Calu3 (cell line): ENCODE data around the gene UCP2. TPM values are rescaled to one million over a fixed set of nuclear protein-coding genes. Genes with fewer than 3 reads are reported as not detected.

Experiments used
- BruUV-seq: library from RNA; stranded (reverse); fragments of 400-500 nt; replicated peaks from 2 replicates; lab custom pipeline; 2021; lab: Mats Ljungman, UMichigan
- CTCF ChIA-PET: fragments of 300-600 bp; sonication (Branson Sonifier 250); formaldehyde crosslinking; loops from one replicate; lab custom pipeline; 2022; ENCODE audit warnings: antibody characterized with exemption; lab: Charles Lee
- DNase-seq: peaks from one replicate; pipeline ENCODE4 v3.0.0; 2022
- H3K27ac Mint-ChIP-seq: one replicate; pipeline ENCODE4 v1.8.0; 2022; ENCODE audit warnings: mixed read lengths; ENCODE audit not compliant: unreplicated experiment
- H3K27me3 Mint-ChIP-seq: one replicate; pipeline ENCODE4 v1.8.0; 2022; ENCODE audit warnings: mixed read lengths; ENCODE audit not compliant: unreplicated experiment
- H3K36me3 Mint-ChIP-seq: one replicate; pipeline ENCODE4 v1.8.0; 2022; ENCODE audit warnings: mild to moderate bottlenecking, moderate library complexity, mixed read lengths; ENCODE audit not compliant: insufficient read depth, unreplicated experiment
- H3K4me1 Mint-ChIP-seq: one replicate; pipeline ENCODE4 v1.8.0; 2022; ENCODE audit warnings: mild to moderate bottlenecking, low read depth, mixed read lengths; ENCODE audit not compliant: unreplicated experiment
- H3K4me3 Mint-ChIP-seq: one replicate; pipeline ENCODE4 v1.8.0; 2022; ENCODE audit warnings: mild to moderate bottlenecking, low read depth, moderate library complexity, mixed read lengths; ENCODE audit not compliant: unreplicated experiment
- H3K9me3 Mint-ChIP-seq: one replicate; pipeline ENCODE4 v1.8.0; 2022; ENCODE audit warnings: low read depth, mixed read lengths; ENCODE audit not compliant: unreplicated experiment
- intact Hi-C: fragments of 100-400 bp; cut with micrococcal nuclease; formaldehyde crosslinking; loops from one replicate; pipeline ENCODE4 v1.10.0; 2022; ENCODE audit not compliant: unreplicated experiment
- total RNA-seq: library from RNA; stranded (reverse); gene quantifications from 2 replicates; pipeline ENCODE4 v1.2.3, GENCODE V29; 2022
- TF ChIP-seq, protein P1 (sequence below): fragments of 200-600 bp; IDR thresholded peaks from one replicate; pipeline ENCODE4 v1.8.0; 2022; ENCODE audit warnings: antibody characterized with exemption; ENCODE audit not compliant: unreplicated experiment

UCP2 gene
- total RNA-seq, 1 experiment from 2014 or later = 14.7 TPM

DNA sequence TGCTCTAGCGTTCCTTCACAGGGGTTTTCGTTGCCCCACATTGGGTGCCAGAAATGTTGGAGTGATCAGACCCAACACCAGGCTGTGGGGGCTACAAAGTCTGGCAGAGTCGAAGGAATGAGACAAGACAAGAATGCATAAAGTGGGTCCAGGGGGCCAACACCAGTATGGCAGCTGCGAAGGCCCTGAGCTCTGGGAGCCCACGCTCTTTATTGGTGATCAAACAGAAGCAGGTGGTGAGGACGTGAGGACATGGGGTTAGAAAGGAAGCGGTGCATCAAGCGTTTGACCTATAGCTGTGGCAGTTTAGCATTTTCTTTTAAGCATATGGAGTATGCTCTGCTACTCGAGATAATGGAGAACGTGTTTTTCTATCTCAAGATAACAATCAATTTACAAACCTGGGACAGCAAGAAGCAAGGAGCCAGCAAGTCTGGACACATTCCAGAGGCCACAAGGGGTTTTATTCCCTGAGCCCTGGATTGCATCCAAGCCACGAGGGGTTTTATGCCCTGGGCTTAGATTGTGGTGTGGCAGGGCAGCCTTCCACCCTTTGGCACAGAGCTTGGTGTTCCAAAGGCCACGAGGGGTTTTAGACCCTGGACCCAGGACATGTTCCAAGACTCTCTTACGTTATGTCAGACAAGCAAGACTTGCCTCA is 35.7 kb downstream of the UCP2 start:
- CTCF ChIA-PET = interaction anchor here (0.6 kb wide), 1 partner anchor 12 kb away, joined by 5 read pairs; no protein-coding TSS in a partner anchor
- no TSS peak for BruUV-seq
- DNase-seq = no peak
- peaks cover 3% of the 10 kb centered on the region for H3K9me3 Mint-ChIP-seq
- H3K36me3 Mint-ChIP-seq = no peaks in the 10 kb centered on the region
- intact Hi-C loops = no loop called here
- H3K4me3 Mint-ChIP-seq = no peak overlapping the region
- TF ChIP-seq, protein P1, sequence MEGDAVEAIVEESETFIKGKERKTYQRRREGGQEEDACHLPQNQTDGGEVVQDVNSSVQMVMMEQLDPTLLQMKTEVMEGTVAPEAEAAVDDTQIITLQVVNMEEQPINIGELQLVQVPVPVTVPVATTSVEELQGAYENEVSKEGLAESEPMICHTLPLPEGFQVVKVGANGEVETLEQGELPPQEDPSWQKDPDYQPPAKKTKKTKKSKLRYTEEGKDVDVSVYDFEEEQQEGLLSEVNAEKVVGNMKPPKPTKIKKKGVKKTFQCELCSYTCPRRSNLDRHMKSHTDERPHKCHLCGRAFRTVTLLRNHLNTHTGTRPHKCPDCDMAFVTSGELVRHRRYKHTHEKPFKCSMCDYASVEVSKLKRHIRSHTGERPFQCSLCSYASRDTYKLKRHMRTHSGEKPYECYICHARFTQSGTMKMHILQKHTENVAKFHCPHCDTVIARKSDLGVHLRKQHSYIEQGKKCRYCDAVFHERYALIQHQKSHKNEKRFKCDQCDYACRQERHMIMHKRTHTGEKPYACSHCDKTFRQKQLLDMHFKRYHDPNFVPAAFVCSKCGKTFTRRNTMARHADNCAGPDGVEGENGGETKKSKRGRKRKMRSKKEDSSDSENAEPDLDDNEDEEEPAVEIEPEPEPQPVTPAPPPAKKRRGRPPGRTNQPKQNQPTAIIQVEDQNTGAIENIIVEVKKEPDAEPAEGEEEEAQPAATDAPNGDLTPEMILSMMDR = no peak
- peaks cover 9% of the 10 kb centered on the region for H3K4me1 Mint-ChIP-seq
- no peaks in the 10 kb centered on the region for H3K27me3 Mint-ChIP-seq
- H3K27ac Mint-ChIP-seq = no peak overlapping the region

DNA sequence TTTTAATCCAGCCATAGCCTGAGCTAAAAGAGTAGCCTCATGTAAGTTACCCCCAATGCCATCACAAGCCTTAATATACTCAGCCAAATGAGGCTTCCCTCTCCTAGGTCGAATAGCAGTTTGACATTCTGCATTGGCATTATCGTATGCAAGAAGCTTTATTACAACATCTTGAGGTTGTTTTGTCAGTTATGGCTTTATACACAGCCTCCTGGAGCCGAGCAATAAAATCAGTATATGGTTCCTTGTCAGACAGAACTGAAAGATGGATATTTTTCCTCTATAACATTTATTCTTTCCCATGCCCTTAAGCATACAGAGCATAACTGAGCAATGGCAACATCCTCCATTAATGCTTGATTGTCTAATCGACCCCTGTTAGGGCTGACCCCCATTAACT is 37.2 kb downstream of the UCP2 start:
- TF ChIP-seq, protein P1 = no peak
- Mint-ChIP-seq H3K27ac (no peak overlapping the region), H3K27me3 (no peaks in the 10 kb centered on the region), H3K4me3 (no peak overlapping the region), H3K36me3 (no peaks in the 10 kb centered on the region), H3K9me3 (peaks cover 9% of the 10 kb centered on the region), H3K4me1 (no peaks in the 10 kb centered on the region)
- no peak for DNase-seq
- BruUV-seq = no TSS peak
- CTCF ChIA-PET = interaction anchor here (0.5 kb wide), 1 partner anchor 411 kb away, joined by 3 read pairs; no protein-coding TSS in a partner anchor
- intact Hi-C loops = no loop called here

DNA sequence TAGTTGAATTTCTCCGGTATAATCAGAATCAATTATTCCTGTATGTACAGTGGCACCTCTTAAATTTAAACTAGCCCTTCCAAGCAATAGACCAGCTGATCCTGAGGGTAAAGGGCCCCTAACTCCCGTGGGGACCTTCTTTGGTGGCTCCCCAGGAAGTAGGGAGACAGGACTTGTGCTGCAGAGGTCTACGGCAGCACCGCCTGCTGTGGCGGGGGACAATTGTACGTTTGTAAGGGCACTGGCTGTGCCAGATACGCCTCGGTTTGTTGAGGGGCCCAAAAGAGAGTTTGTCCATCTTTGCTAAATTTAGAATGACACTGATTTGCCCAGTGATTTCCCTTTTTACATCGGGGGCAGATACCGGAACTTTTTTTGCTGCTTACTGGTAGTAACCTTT is 37.7 kb downstream of the UCP2 start:
- Mint-ChIP-seq H3K4me3 (no peak overlapping the region), H3K27me3 (no peaks in the 10 kb centered on the region), H3K36me3 (no peaks in the 10 kb centered on the region), H3K9me3 (peaks cover 9% of the 10 kb centered on the region), H3K4me1 (no peaks in the 10 kb centered on the region), H3K27ac (no peak overlapping the region)
- CTCF ChIA-PET = no interaction called here
- intact Hi-C loops = no loop called here
- no peak for DNase-seq
- BruUV-seq = no TSS peak
- TF ChIP-seq, protein P1 = no peak

DNA sequence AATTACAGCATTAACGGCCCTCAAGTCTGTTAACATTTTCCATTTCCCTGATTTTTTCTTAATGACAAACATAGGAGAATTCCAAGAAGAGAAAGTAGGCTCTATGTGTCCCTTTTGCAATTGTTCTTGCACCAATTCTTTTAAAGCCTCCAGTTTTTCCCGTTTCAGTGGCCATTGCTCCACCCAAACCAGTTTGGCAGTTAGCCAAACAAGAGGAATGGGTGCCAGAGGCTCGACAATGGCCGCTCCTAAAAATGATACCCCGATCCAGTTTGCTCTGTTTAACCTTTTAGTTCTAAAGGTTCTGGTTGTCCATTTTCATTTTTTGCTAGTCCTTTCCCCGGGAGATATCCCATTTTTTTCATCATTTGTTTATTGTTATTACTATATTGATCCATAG is 38.6 kb downstream of the UCP2 start:
- BruUV-seq = no TSS peak

More for the DNA sequence above, 38.6 kb downstream of the UCP2 start:
- TF ChIP-seq, protein P1 = no peak
- Mint-ChIP-seq H3K4me3 (no peak overlapping the region), H3K9me3 (peaks cover 9% of the 10 kb centered on the region), H3K27me3 (no peaks in the 10 kb centered on the region), H3K27ac (no peak overlapping the region), H3K36me3 (no peaks in the 10 kb centered on the region), H3K4me1 (no peaks in the 10 kb centered on the region)
- CTCF ChIA-PET = no interaction called here
- intact Hi-C loops = no loop called here
- DNase-seq = no peak
